ENCODE measurements around the gene PDPR.
"Not testable (repeated sequence)": the region's sequence is repeated elsewhere in the genome, so short reads cannot be mapped to it uniquely, and the experiment has no call there.

GRCh38 chr16:70154736-70155135 lies 40.6 kb downstream of the PDPR start:
- TF ChIP-seq FOXM1 (IDR thresholded peaks at IDR 0.05; ENCODE audit: low read depth, low read length); SKIL (IDR thresholded peaks at IDR 0.05; ENCODE audit: low read depth, poor library complexity, severe bottlenecking); ELK1 (IDR thresholded peaks at IDR 0.05; ENCODE audit: low read depth, low read length); MXI1 (IDR thresholded peaks at IDR 0.05; ENCODE audit: low read depth, low read length); ZNF384 (IDR thresholded peaks at IDR 0.05; ENCODE audit: borderline replicate concordance, low read depth, low read length); MTA3 (IDR thresholded peaks at IDR 0.05; ENCODE audit: borderline replicate concordance, low read length); USF2 (IDR thresholded peaks at IDR 0.05; ENCODE audit: borderline replicate concordance, low read depth, low read length); TCF12 (IDR thresholded peaks at IDR 0.05; ENCODE audit: low read depth, low read length); E2F4 (IDR thresholded peaks at IDR 0.05; ENCODE audit: low read depth, low read length): not testable (repeated sequence)
- TF ChIP-seq, protein P1, sequence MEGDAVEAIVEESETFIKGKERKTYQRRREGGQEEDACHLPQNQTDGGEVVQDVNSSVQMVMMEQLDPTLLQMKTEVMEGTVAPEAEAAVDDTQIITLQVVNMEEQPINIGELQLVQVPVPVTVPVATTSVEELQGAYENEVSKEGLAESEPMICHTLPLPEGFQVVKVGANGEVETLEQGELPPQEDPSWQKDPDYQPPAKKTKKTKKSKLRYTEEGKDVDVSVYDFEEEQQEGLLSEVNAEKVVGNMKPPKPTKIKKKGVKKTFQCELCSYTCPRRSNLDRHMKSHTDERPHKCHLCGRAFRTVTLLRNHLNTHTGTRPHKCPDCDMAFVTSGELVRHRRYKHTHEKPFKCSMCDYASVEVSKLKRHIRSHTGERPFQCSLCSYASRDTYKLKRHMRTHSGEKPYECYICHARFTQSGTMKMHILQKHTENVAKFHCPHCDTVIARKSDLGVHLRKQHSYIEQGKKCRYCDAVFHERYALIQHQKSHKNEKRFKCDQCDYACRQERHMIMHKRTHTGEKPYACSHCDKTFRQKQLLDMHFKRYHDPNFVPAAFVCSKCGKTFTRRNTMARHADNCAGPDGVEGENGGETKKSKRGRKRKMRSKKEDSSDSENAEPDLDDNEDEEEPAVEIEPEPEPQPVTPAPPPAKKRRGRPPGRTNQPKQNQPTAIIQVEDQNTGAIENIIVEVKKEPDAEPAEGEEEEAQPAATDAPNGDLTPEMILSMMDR (IDR thresholded peaks at IDR 0.05 in 2 of 3, conservative IDR thresholded peaks at IDR 0.05 in 1 of 3; ENCODE audit: control insufficient read depth in 2 of 3, extremely low read depth in 1 of 3, insufficient read depth in 1 of 3, low read depth in 3 of 3, low read length in 3 of 3), result not testable (repeated sequence)
